GM21529 (cell line): Measurements from ENCODE around the gene BCAR3.

ENCODE experiments used
- ATAC-seq: cut with Tn5 transposase; IDR thresholded peaks from one replicate; pipeline ENCODE4 v1.9.1; 2021; ENCODE audit not compliant: unreplicated experiment

Gene BCAR3

GRCh38 chr1:93579891-93580290 is 101.7 kb downstream of the BCAR3 start:
- no peak for ATAC-seq

GRCh38 chr1:93578911-93579825 is 102.5 kb downstream of the BCAR3 start:
- no peak for ATAC-seq

- no peak for ATAC-seq
These were observed 103.2 kb downstream of the BCAR3 start for GRCh38 chr1:93578433-93578830.

- no peak for ATAC-seq
These were observed 103.9 kb downstream of the BCAR3 start for GRCh38 chr1:93577536-93578432.

GRCh38 chr1:93576746-93577145 is 104.9 kb downstream of the BCAR3 start:
- ATAC-seq: no peak

- ATAC-seq: no peak
These were observed 105.3 kb downstream of the BCAR3 start for GRCh38 chr1:93576346-93576745.

- ATAC-seq: no peak
These were observed 105.9 kb downstream of the BCAR3 start for GRCh38 chr1:93575621-93576284.

GRCh38 chr1:93574991-93575390 is 106.6 kb downstream of the BCAR3 start:
- ATAC-seq: no peak

GRCh38 chr1:93574511-93574910 is 107.1 kb downstream of the BCAR3 start:
- ATAC-seq: no peak

- no peak for ATAC-seq
These were observed 107.6 kb downstream of the BCAR3 start for GRCh38 chr1:93573940-93574469.

- no peak for ATAC-seq
These were observed 109.9 kb downstream of the BCAR3 start for GRCh38 chr1:93571623-93572310.

- ATAC-seq: no peak
These were observed 112.1 kb downstream of the BCAR3 start for GRCh38 chr1:93569489-93569888.

GRCh38 chr1:93567255-93567918 is 114.2 kb downstream of the BCAR3 start:
- no peak for ATAC-seq

- ATAC-seq: no peak
These were observed 115.4 kb downstream of the BCAR3 start for GRCh38 chr1:93566227-93566626.

GRCh38 chr1:93565496-93566206 is 116.0 kb downstream of the BCAR3 start:
- ATAC-seq: no peak

- no peak for ATAC-seq
These were observed 121.9 kb downstream of the BCAR3 start for GRCh38 chr1:93559695-93560094.

GRCh38 chr1:93559045-93559444 is 122.6 kb downstream of the BCAR3 start:
- ATAC-seq: no peak

GRCh38 chr1:93556291-93556690 is 125.3 kb downstream of the BCAR3 start:
- no peak for ATAC-seq
